Trophoblast cell (in vitro differentiated cells and primary cell): ENCODE results near the gene ITGA11.

Source experiments
- DNase-seq, 2 donors: peaks; one replicate each; pipeline ENCODE4 v3.0.0-alpha.2; 2016
- H2AFZ ChIP-seq: 2 replicates; pipeline ENCODE4 v1.6.1; 2013; ENCODE audit warnings: low read length, moderate library complexity, mild to moderate bottlenecking; ENCODE audit not compliant: insufficient read depth, poor library complexity
- H2AK5ac ChIP-seq: 2 replicates; pipeline ENCODE4 v1.6.1; 2013; ENCODE audit warnings: mild to moderate bottlenecking, low read length
- H2BK120ac ChIP-seq: 2 replicates; pipeline ENCODE4 v1.6.1; 2013; ENCODE audit warnings: low read length, mild to moderate bottlenecking, moderate library complexity; ENCODE audit not compliant: insufficient read depth, poor library complexity
- H2BK12ac ChIP-seq: 2 replicates; pipeline ENCODE4 v1.6.1; 2013; ENCODE audit warnings: mild to moderate bottlenecking, low read length, moderate library complexity
- H2BK5ac ChIP-seq: 2 replicates; pipeline ENCODE4 v1.6.1; 2013; ENCODE audit warnings: low read length, low read depth, moderate library complexity, mild to moderate bottlenecking; ENCODE audit not compliant: poor library complexity
- H3K14ac ChIP-seq: 2 replicates; pipeline ENCODE4 v1.6.1; 2013; ENCODE audit warnings: mild to moderate bottlenecking, low read length
- H3K18ac ChIP-seq: 2 replicates; pipeline ENCODE4 v1.6.1; 2013; ENCODE audit warnings: mild to moderate bottlenecking, low read length
- H3K23ac ChIP-seq: 2 replicates; pipeline ENCODE4 v1.6.1; 2013; ENCODE audit warnings: low read length
- H3K27ac ChIP-seq: 2 replicates; pipeline ENCODE4 v1.5.1; 2013; ENCODE audit warnings: low read depth, mild to moderate bottlenecking, inconsistent platforms, low read length, moderate library complexity
- H3K27me3 ChIP-seq: 2 replicates; pipeline ENCODE4 v1.6.1; 2013; ENCODE audit warnings: inconsistent platforms, mild to moderate bottlenecking, low read length, moderate library complexity; ENCODE audit not compliant: insufficient read depth
- H3K36me3 ChIP-seq, 2 experiments: 1 replicate in 1 of 2; 2 replicates in 1 of 2; pipeline ENCODE4 v1.6.1; 2013; ENCODE audit warnings: low read length in 2 of 2, mild to moderate bottlenecking in 2 of 2, moderate library complexity in 1 of 2; ENCODE audit not compliant: insufficient read depth in 2 of 2, control insufficient read depth in 1 of 2
- H3K4ac ChIP-seq: 2 replicates; pipeline ENCODE4 v1.6.1; 2013; ENCODE audit warnings: low read depth, mild to moderate bottlenecking, low read length, moderate library complexity
- H3K4me1 ChIP-seq, 2 experiments: 1 replicate in 1 of 2; 2 replicates in 1 of 2; pipeline ENCODE4 v1.6.1; 2013; ENCODE audit warnings: low read length in 2 of 2, mild to moderate bottlenecking in 2 of 2, moderate library complexity in 1 of 2; ENCODE audit not compliant: insufficient read depth in 2 of 2, control insufficient read depth in 1 of 2
- H3K4me2 ChIP-seq: 2 replicates; pipeline ENCODE4 v1.6.1; 2013; ENCODE audit warnings: inconsistent platforms, mild to moderate bottlenecking, low read length, moderate library complexity
- H3K4me3 ChIP-seq: 2 replicates; pipeline ENCODE4 v1.5.1; 2013; ENCODE audit warnings: mild to moderate bottlenecking, low read depth, low read length, inconsistent platforms
- H3K79me1 ChIP-seq: one replicate; pipeline ENCODE4 v1.6.1; 2013; ENCODE audit warnings: low read length
- H3K79me2 ChIP-seq: 2 replicates; pipeline ENCODE4 v1.6.1; 2013; ENCODE audit warnings: low read length, mild to moderate bottlenecking; ENCODE audit not compliant: control insufficient read depth, insufficient read depth, poor library complexity
- H3K9ac ChIP-seq: 2 replicates; pipeline ENCODE4 v1.6.1; 2013; ENCODE audit warnings: mild to moderate bottlenecking, low read length
- H3K9me3 ChIP-seq: 2 replicates; pipeline ENCODE4 v1.6.1; 2013; ENCODE audit warnings: low read depth, mild to moderate bottlenecking, control low read depth, inconsistent platforms, low read length; ENCODE audit not compliant: insufficient read depth
- H4K12ac ChIP-seq: 2 replicates; pipeline ENCODE4 v1.6.1; 2013; ENCODE audit warnings: low read depth, mild to moderate bottlenecking, low read length, moderate library complexity
- H4K8ac ChIP-seq: 2 replicates; pipeline ENCODE4 v1.6.1; 2013; ENCODE audit warnings: low read depth, mild to moderate bottlenecking, low read length, moderate library complexity
- H4K91ac ChIP-seq: one replicate; pipeline ENCODE4 v1.6.1; 2013; ENCODE audit warnings: low read depth, mild to moderate bottlenecking, low read length, moderate library complexity
- WGBS: extraction: QIAGEN DNeasy Blood & Tissue Kit; methylation state at CpG from one replicate; pipeline ENCODE4 v1.1.7; 2013; ENCODE audit warnings: missing lambda C conversion rate; ENCODE audit not compliant: insufficient read length, insufficient coverage; ENCODE audit errors: extremely low coverage; 5-methylcytosine and 5-hydroxymethylcytosine counted together

The ITGA11 gene

GRCh38 chr15:68274201-68274848, 157.6 kb downstream of the ITGA11 start:
- H3K79me1 ChIP-seq, result peaks cover 25% of the 10 kb centered on the region
- H3K18ac ChIP-seq, result no peak overlapping the region
- no peak overlapping the region for H4K12ac ChIP-seq
- no peak overlapping the region for H2BK12ac ChIP-seq
- no peaks in the 10 kb centered on the region for H3K9me3 ChIP-seq
- H2AFZ ChIP-seq, result no peak overlapping the region
- H3K4me3 ChIP-seq, result no peak overlapping the region
- no peaks in the 10 kb centered on the region for H3K27me3 ChIP-seq
- WGBS, result no CpG with 5 or more reads among the region's 5 CpGs
- H3K4me2 ChIP-seq, result no peak overlapping the region
- no peak overlapping the region for H3K27ac ChIP-seq
- H2BK5ac ChIP-seq, result no peak overlapping the region
- H3K79me2 ChIP-seq, result peaks cover 17% of the 10 kb centered on the region
- H2AK5ac ChIP-seq, result no peak overlapping the region
- H3K23ac ChIP-seq, result no peak overlapping the region
- no peaks in the 10 kb centered on the region for H3K36me3 ChIP-seq
- no peak overlapping the region for H2BK120ac ChIP-seq
- no peak overlapping the region for H4K91ac ChIP-seq
- no peak overlapping the region for H3K9ac ChIP-seq
- H3K4me1 ChIP-seq, result peaks cover 9 to 18% of the 10 kb centered on the region in 2 experiments
- no peak overlapping the region for H4K8ac ChIP-seq
- no peak overlapping the region for H3K14ac ChIP-seq
- no peak for DNase-seq
- H3K4ac ChIP-seq, result no peak overlapping the region

- no CpG with 5 or more reads among the region's 1 CpG for WGBS
- DNase-seq, result no peak
These were observed 159.2 kb downstream of the ITGA11 start for GRCh38 chr15:68272721-68273271.

GRCh38 chr15:68271854-68272471, 160.0 kb downstream of the ITGA11 start:
- H2BK12ac ChIP-seq, result peak overlapping the region; percentile 39
- H3K9me3 ChIP-seq, result no peaks in the 10 kb centered on the region
- H4K8ac ChIP-seq, result no peak overlapping the region
- H3K9ac ChIP-seq, result no peak overlapping the region
- peak overlapping the region; percentile 11 for H3K14ac ChIP-seq
- peaks cover 9 to 16% of the 10 kb centered on the region in 2 experiments for H3K4me1 ChIP-seq
- no peak overlapping the region for H3K18ac ChIP-seq
- peak; percentile 99 for DNase-seq
- H3K79me2 ChIP-seq, result no peaks in the 10 kb centered on the region
- no peaks in the 10 kb centered on the region for H3K27me3 ChIP-seq
- H4K91ac ChIP-seq, result peak overlapping the region; percentile 40
- H2BK5ac ChIP-seq, result peak overlapping the region; percentile 44
- H3K23ac ChIP-seq, result no peak overlapping the region
- H2AK5ac ChIP-seq, result no peak overlapping the region
- H4K12ac ChIP-seq, result no peak overlapping the region
- H3K36me3 ChIP-seq, result no peaks in the 10 kb centered on the region
- peaks cover 9% of the 10 kb centered on the region for H3K79me1 ChIP-seq
- no CpG with 5 or more reads among the region's 11 CpGs for WGBS
- H3K4me2 ChIP-seq, result peak overlapping the region; percentile 55
- peak overlapping the region; percentile 70 for H3K27ac ChIP-seq
- H3K4ac ChIP-seq, result no peak overlapping the region
- no peak overlapping the region for H3K4me3 ChIP-seq
- peak overlapping the region; percentile 52 for H2BK120ac ChIP-seq
- H2AFZ ChIP-seq, result no peak overlapping the region

More at GRCh38 chr15:68272721-68273271, 159.2 kb downstream of the ITGA11 start:
- no peak overlapping the region for H2BK120ac ChIP-seq
- no peaks in the 10 kb centered on the region for H3K9me3 ChIP-seq
- H4K8ac ChIP-seq, result no peak overlapping the region
- H4K12ac ChIP-seq, result no peak overlapping the region
- no peak overlapping the region for H3K14ac ChIP-seq
- no peak overlapping the region for H3K4ac ChIP-seq
- peaks cover 7% of the 10 kb centered on the region for H3K79me2 ChIP-seq
- H2AFZ ChIP-seq, result no peak overlapping the region
- no peaks in the 10 kb centered on the region for H3K36me3 ChIP-seq
- H2BK5ac ChIP-seq, result no peak overlapping the region
- H3K27me3 ChIP-seq, result no peaks in the 10 kb centered on the region
- no peak overlapping the region for H3K4me2 ChIP-seq
- peak overlapping the region; percentile 70 for H3K27ac ChIP-seq
- peaks cover 9 to 16% of the 10 kb centered on the region in 2 experiments for H3K4me1 ChIP-seq
- H4K91ac ChIP-seq, result peak overlapping the region; percentile 40
- no peak overlapping the region for H3K9ac ChIP-seq
- no peak overlapping the region for H3K4me3 ChIP-seq
- no peak overlapping the region for H2AK5ac ChIP-seq
- peaks cover 17% of the 10 kb centered on the region for H3K79me1 ChIP-seq
- H3K18ac ChIP-seq, result no peak overlapping the region
- no peak overlapping the region for H2BK12ac ChIP-seq
- no peak overlapping the region for H3K23ac ChIP-seq

DNA sequence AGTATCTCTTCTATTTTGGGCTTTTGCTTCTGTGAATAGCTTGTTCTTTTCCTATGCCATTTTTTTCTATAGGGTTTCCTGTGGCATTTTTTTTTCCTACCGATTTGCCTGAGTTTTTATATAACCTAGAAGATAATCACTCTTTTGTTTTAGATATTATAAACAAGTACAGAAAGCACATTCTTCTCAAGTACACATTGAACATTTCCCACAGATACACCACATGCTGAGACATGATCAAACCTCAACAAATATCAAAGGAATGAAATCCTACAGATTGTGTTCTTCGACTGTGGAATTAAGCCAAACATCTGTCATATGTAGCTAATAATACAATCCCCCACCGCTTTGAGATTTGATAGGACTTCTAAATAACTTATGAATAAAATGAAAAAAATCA, 163.6 kb downstream of the ITGA11 start:
- no CpG with 5 or more reads among the region's 3 CpGs for WGBS

More for the DNA sequence above, 163.6 kb downstream of the ITGA11 start:
- no peak overlapping the region for H2BK12ac ChIP-seq
- no peak overlapping the region for H3K23ac ChIP-seq
- H3K4me3 ChIP-seq, result no peak overlapping the region
- H3K79me2 ChIP-seq, result no peaks in the 10 kb centered on the region
- no peak overlapping the region for H3K9ac ChIP-seq
- H3K9me3 ChIP-seq, result no peaks in the 10 kb centered on the region
- peaks cover 9 to 11% of the 10 kb centered on the region in 2 experiments for H3K4me1 ChIP-seq
- H3K18ac ChIP-seq, result no peak overlapping the region
- H3K36me3 ChIP-seq, result no peaks in the 10 kb centered on the region
- no peak overlapping the region for H3K4ac ChIP-seq
- no peak overlapping the region for H4K91ac ChIP-seq
- no peak for DNase-seq
- H3K79me1 ChIP-seq, result peaks cover 9% of the 10 kb centered on the region
- no peak overlapping the region for H3K4me2 ChIP-seq
- H2AK5ac ChIP-seq, result no peak overlapping the region
- no peak overlapping the region for H4K12ac ChIP-seq
- H4K8ac ChIP-seq, result no peak overlapping the region
- no peak overlapping the region for H2BK5ac ChIP-seq
- no peak overlapping the region for H2BK120ac ChIP-seq
- no peak overlapping the region for H2AFZ ChIP-seq
- H3K27ac ChIP-seq, result no peak overlapping the region
- H3K14ac ChIP-seq, result no peak overlapping the region
- no peaks in the 10 kb centered on the region for H3K27me3 ChIP-seq
